ENCODE measurements around the gene SH3RF3.

SH3RF3 gene

GRCh38 chr2:109379507-109379906, 250.5 kb downstream of the SH3RF3 start:
- TF ChIP-seq POLR2AphosphoS5 (IDR thresholded peaks at IDR 0.05; ENCODE audit: low read depth, low read length) (no peak), TAF1 (IDR thresholded peaks at IDR 0.05; ENCODE audit: borderline replicate concordance, insufficient read depth, low read length) (no peak), REST (IDR thresholded peaks at IDR 0.05; ENCODE audit: insufficient read depth in 1 of 2, low read depth in 2 of 2, low read length in 2 of 2) (no peak), SIN3A (IDR thresholded peaks at IDR 0.05; ENCODE audit: borderline replicate concordance, insufficient read depth, low read length) (no peak), FOXP2 (optimal IDR thresholded peaks at IDR 0.05; ENCODE audit: borderline replicate concordance, extremely low read depth, extremely low read length, insufficient read depth) (no peak)

GRCh38 chr2:109380502-109381326, 251.7 kb downstream of the SH3RF3 start:
- TF ChIP-seq REST (IDR thresholded peaks at IDR 0.05; ENCODE audit: insufficient read depth in 1 of 2, low read depth in 2 of 2, low read length in 2 of 2) (no peak), FOXP2 (optimal IDR thresholded peaks at IDR 0.05; ENCODE audit: borderline replicate concordance, extremely low read depth, extremely low read length, insufficient read depth) (no peak), SIN3A (IDR thresholded peaks at IDR 0.05; ENCODE audit: borderline replicate concordance, insufficient read depth, low read length) (no peak), TAF1 (IDR thresholded peaks at IDR 0.05; ENCODE audit: borderline replicate concordance, insufficient read depth, low read length) (no peak), POLR2AphosphoS5 (IDR thresholded peaks at IDR 0.05; ENCODE audit: low read depth, low read length) (no peak)

GRCh38 chr2:109381327-109381820, 252.4 kb downstream of the SH3RF3 start:
- no peak for TF ChIP-seq FOXP2 (optimal IDR thresholded peaks at IDR 0.05; ENCODE audit: borderline replicate concordance, extremely low read depth, extremely low read length, insufficient read depth)
- TF ChIP-seq REST (IDR thresholded peaks at IDR 0.05; ENCODE audit: insufficient read depth in 1 of 2, low read depth in 2 of 2, low read length in 2 of 2), result no peak
- TF ChIP-seq TAF1 (IDR thresholded peaks at IDR 0.05; ENCODE audit: borderline replicate concordance, insufficient read depth, low read length), result no peak
- no peak for TF ChIP-seq POLR2AphosphoS5 (IDR thresholded peaks at IDR 0.05; ENCODE audit: low read depth, low read length)
- TF ChIP-seq SIN3A (IDR thresholded peaks at IDR 0.05; ENCODE audit: borderline replicate concordance, insufficient read depth, low read length), result no peak

GRCh38 chr2:109382226-109382895, 253.4 kb downstream of the SH3RF3 start:
- no peak for TF ChIP-seq FOXP2 (optimal IDR thresholded peaks at IDR 0.05; ENCODE audit: borderline replicate concordance, extremely low read depth, extremely low read length, insufficient read depth)
- TF ChIP-seq POLR2AphosphoS5 (IDR thresholded peaks at IDR 0.05; ENCODE audit: low read depth, low read length), result no peak
- no peak for TF ChIP-seq REST (IDR thresholded peaks at IDR 0.05; ENCODE audit: insufficient read depth in 1 of 2, low read depth in 2 of 2, low read length in 2 of 2)
- no peak for TF ChIP-seq TAF1 (IDR thresholded peaks at IDR 0.05; ENCODE audit: borderline replicate concordance, insufficient read depth, low read length)
- no peak for TF ChIP-seq SIN3A (IDR thresholded peaks at IDR 0.05; ENCODE audit: borderline replicate concordance, insufficient read depth, low read length)
